GM18909 (cell line): ENCODE results near the gene DDAH2.

Experiments
- ATAC-seq: cut with Tn5 transposase; IDR thresholded peaks from one replicate; pipeline ENCODE4 v1.9.1; 2021; ENCODE audit warnings: mild to moderate bottlenecking; ENCODE audit not compliant: unreplicated experiment, poor library complexity

DDAH2 gene

DNA sequence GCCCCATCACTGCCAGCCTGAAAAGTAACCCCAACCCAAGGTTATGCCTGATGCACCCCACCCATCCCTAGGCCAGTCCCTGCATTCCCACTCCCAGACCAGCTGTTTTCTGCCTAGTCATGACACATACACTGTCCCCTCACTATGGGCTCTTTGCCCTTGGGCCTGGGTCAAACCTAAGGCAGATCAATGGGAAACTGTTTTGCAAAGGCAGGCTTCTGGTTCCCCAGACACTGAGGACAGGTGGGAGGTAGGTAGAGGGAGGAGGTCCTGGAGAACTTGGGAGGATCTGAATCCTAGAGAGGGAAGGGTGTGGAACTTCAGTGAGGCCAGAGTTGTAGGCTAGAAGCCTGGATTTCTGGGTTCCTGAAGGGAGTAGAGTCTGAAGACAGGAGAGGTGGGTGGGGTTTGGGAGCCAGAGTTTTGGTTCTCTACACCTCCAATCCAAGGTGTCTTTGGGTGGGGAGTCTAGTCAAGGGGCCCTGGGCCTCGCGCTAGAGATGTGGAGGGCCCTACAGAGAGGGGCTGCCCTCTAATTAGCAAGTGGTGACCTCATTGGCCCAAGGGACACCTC lies 5.2 kb upstream of the DDAH2 start:
- ATAC-seq: no peak

GRCh38 chr6:31733734-31734133 lies 4.6 kb upstream of the DDAH2 start:
- no peak for ATAC-seq

- ATAC-seq: no peak
Measured at GRCh38 chr6:31732029-31732428, 2.9 kb upstream of the DDAH2 start.

DNA sequence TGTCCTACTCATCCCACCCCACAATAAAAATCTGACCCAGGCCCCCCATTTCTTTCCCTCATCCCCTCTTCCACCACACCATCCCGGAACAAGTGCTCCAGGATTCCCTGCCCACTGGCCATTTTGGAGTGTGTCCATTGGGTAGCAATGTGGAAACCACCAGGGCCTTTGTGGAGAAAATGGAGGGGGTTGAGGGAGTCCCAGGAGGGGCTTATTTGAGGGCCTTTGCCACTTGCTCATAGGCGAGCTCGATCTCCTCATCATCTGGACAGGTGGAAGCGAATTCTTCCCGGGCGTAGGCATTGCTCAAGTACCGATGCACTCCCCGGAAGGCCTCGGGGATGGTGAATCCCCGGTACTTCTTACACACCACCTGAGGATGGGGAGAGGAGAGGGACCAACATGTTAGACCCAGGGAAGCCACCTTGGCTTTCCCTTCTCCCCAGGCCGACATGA lies 1.6 kb upstream of the DDAH2 start:
- no peak for ATAC-seq

DNA sequence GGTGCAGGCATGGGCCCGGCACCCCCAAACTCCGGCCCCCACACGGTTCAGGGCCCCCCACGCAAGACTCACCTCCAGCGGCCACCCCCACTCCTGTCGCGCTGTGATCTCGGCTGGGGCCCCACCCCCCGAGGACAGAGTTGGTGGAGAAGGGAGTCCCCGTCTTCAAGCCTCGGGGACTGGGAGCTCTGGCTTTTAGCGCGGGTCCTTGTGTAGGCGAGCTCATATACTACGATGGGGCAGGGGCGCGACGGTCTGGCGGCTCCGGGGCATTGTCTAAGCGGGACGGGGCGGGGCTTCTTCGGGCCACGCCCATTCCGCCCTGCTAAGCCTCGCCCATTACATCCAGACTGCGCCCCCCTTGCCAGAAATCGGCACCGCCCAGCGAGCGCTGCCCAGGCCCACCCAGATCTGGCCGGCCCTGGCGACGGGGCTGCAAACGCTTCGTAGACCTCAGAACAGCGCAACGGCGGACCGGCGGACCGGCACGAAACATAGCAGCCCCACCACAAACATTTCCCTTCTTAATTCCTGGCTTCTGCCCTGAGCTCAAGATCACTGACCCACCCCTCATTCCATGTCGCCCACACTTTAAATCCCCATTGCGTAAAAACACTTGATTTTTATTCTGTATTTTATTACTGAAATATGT lies 1.0 kb upstream of the DDAH2 start:
- ATAC-seq: peak; percentile 32

DNA sequence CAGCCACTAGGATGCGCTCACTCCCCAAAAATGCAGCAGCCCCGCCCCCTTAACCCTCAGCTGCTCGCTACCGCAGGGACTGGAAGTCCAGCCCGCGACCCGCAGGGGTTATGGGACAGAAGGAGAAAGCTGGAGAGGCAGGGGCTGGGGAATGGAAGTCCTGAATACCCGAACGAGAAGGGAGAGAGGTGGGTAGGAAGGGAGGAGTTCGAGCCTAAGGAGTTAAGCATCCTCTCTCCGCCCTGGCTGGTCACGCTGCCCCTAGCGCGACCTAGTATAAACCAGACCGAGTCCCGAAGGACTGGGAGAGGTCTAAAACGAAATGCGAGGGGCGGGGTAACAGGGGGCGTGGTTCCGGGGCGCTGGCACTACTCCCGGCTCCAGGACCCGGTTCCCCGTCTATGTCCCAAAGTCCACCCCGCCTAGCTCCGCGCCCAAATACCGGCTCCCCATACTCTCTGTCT lies 448 bp upstream of the DDAH2 start:
- peak; percentile 43 for ATAC-seq

DNA sequence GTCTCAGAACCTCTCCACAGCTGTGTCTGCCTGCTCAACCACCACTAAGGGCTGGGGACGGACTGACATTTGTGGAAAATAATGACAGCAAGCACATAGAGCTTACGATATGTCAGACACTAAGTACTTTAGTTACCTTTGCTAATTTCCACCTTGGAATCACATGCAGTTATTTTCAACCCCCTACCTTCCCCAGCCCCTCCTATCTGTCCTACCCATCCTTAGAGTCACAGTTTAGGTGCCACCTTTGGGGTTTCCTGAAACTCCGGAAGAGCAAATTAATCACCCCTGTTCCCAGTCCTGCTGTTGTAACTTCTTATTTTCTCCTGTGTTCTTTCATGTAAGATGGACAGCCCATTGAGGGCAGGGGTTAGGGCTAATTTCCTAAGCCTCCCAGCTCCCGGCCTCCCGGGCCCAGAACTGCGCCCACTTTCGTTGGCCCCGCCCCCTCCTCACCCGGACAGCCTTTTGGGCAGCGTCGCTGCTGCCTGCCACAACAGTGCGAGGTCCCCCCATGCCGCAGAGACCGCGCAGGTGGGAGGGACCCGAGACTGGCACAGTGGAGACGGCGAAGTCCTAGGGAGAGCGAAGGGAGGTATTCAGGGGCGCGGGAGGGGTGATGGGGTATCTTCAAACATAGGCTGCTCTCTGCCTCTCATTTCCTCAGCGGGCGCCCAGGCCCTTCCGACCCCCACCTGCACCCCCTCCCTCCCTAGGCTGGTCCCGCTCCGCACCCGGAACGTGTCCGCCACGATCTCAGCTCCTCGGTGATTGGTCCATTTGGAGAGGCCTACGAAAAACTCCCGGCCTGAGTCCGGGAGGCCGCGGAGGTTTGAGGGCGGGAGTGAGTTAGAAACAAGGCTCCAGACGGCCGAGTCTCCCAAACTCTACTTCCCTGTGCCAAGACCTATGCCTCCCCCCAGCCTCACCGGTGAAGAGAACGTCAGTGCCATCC lies 1.1 kb downstream of the DDAH2 start:
- no peak for ATAC-seq

DNA sequence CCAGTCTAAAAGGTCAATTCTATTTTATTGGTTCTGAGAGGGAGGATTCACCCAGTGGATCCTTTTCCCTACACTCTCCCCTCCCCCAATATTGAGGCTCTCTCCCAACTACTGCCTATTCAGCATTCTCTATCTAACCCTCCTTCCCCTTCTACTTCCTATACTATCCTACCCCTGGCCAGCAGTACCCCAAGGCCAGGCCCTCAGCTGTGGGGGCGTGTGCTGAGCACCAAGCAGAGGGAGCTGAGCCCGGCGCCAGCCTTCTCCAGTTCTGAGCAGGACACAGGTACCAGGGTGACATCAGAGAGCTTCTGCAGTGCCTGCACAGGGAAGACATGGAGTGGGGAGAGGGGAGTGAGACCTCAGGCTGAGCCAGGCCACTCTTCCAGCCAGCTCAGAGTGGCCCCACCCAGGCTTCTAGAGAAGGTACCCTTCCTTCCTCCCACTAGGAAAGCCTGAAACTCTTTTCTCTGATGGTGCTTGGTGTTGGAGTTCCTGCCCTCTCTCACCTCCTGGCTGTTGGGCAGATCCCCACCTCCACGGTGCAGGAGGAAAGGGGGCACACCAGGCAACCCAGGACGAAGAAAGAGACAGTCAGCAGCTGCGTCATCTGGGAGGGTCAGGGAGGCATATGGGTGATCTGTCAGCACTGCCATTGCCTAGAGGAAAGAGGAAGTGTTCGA lies 1.9 kb downstream of the DDAH2 start:
- peak; percentile 62 for ATAC-seq

DNA sequence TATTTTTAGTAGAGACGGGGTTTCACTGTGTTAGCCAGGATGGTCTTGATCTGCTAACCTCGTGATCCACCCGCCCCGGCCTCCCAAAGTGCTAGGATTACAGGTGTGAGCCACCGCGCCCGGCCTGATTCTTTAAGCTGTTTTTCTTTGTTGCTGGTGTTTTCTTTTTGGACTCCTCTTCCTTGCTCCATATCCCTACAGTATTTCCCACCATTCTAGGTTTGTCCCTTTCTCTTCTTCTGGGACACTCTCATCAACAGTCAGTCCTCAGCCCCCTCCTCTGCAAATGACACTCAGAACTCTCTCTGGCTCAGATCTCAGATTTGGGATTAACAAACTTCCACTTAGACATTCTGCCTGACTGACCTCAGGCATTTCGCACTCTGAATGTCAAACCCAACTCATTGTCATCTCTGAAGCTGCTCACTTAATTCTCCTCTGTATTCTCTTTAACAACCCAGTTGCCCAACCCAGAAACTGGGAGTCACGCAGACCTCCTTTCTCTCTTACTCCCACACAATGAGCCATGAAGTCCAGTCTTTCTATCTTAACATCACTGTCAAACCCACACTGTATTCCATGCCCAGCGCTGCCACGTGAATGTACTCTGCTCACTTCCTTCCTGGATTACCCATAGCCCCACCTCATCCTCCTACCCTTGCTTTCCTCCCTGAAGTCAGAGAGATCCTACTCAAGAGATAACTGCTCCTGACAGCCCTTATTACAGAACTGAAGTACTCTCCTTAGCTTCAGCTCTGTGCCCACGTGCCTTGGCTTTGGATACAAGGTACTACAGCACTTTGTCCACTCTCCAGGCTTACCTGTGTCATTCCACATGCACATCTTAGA lies 3.4 kb downstream of the DDAH2 start:
- ATAC-seq: no peak

DNA sequence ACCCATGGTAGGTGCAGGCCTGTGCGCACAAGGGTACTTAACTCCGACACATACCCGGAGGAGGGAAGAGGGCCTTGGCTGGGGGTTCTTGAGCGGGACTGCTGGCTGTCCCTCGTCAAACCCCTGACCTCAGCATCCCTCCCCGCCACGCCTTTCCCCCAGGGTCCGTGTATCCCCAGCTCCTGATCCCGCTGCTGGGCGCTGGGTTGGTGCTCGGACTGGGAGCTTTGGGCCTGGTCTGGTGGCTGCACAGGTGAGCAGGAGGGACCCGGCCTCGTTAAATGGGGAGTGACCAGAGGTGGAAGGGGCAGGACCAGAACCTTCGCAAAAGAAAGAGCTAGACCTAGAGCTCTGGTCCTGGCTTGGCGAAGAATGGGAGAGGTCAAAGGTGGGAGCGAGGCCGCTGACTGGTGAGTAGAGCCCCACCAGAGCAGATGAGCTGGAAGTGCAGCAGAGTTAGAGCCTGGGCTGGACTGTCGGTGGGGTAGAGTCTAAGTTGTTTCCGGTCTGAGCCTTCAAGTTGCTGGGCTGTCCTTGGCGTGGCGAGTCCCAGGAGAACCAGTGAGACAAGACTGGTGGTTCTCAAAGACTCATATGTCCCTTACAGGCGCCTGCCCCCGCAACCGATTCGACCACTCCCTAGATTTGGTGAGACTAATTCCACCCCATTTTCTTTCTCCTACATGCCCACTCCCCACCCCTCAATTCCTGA lies 5.0 kb downstream of the DDAH2 start:
- ATAC-seq: no peak

DNA sequence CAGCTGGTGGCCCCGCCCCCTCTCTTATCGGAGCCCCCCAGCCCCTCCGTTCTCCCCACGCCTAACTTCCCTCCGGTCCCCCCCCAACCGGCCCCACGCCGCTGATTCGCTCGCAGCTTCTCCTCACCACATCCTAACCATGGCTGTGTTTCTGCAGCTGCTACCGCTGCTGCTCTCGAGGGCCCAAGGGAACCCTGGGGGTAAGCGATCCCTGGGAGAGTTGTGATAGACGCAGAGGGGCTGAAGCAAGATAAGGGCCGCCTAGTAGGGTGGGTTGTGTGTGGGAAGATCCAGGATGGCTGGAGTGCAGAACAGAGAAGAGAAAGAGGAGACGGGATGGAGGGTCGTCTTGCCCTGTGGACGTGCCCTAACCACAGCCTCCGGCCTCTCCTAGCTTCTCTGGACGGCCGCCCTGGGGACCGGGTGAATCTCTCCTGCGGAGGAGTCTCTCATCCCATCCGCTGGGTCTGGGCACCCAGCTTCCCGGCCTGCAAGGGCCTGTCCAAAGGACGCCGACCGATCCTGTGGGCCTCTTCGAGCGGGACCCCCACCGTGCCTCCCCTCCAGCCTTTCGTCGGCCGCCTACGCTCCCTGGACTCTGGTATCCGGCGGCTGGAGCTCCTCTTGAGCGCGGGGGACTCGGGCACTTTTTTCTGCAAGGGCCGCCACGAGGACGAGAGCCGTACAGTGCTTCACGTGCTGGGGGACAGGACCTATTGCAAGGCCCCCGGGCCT lies 5.7 kb downstream of the DDAH2 start, which contains the start of gene MPIG6B:
Gene MPIG6B, plus strand, starts transcription at position 129 of the 735 bp plus-strand sequence. Its CDS starts 11 bp downstream, at position 140.
- no peak for ATAC-seq

DNA sequence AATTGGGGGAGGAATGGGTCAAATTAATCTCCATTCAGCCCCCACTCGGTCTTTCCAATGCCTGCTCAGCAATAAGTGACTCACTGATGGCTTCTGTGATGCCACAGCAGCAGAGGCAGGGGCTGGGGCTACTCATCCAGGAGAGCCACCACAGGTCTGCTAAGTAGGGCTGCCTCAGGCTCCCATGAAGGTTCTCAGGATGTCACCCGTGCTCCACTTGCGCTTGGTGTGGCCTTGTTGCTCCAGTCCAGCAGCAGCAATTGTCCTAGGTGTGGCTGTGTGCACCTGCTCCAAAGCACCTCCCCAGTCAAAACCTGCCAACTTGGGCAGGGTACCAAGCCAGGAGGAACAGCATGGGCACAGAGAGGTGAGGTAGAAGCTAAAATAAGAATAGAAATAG lies 6.9 kb downstream of the DDAH2 start:
- no peak for ATAC-seq

- ATAC-seq: no peak
Measured at GRCh38 chr6:31721351-31722020, 7.6 kb downstream of the DDAH2 start, which contains the start of gene LY6G6C. Gene LY6G6C, minus strand, starts transcription at chr6:31721746. Its CDS starts 67 bp downstream, at chr6:31721679.

DNA sequence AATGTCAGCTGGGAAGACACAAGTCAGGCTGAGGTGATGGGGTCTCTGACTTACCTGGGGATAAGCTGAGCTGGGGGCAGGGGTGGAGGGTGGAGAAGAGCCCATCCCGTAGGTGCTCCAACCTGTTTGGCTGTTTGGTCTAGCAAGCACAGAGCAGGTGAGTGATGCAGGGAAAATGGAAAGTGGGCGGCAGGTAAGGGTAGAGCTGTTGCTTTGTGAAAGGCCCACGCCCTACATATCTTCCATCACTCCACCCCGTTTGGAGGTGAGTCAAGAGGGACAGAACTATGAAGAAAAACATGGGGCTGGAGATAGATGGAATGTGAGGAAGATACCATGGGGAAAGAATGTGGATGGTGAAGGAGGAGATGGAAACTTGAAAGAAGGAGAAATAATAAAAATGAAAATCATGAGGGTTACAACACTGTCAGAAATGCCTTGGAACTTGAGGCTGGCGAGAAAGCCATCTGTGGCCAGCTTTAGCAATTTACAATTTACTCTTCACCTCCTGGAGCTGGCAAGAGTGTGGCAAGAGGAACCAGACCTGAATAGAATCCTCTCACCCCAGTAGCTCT lies 8.8 kb downstream of the DDAH2 start:
- ATAC-seq: no peak

- ATAC-seq: no peak
Measured at GRCh38 chr6:31719001-31719400, 10.1 kb downstream of the DDAH2 start.

- ATAC-seq: no peak
Measured at GRCh38 chr6:31718265-31718664, 10.8 kb downstream of the DDAH2 start.

GRCh38 chr6:31717499-31718222 lies 11.4 kb downstream of the DDAH2 start:
- ATAC-seq: no peak
